Activated T-cell treated with anti-CD3 and anti-CD28 coated beads for 24 hours (primary cell): ENCODE data around the gene PCAT7.
"Not testable (repeated sequence)": the region's sequence is repeated elsewhere in the genome, so short reads cannot be mapped to it uniquely, and the experiment has no call there.

Experiments used
- DNase-seq: peaks from one replicate; pipeline ENCODE4 v3.0.0-alpha.2; 2020; ENCODE audit warnings: low read depth

PCAT7 gene

DNA sequence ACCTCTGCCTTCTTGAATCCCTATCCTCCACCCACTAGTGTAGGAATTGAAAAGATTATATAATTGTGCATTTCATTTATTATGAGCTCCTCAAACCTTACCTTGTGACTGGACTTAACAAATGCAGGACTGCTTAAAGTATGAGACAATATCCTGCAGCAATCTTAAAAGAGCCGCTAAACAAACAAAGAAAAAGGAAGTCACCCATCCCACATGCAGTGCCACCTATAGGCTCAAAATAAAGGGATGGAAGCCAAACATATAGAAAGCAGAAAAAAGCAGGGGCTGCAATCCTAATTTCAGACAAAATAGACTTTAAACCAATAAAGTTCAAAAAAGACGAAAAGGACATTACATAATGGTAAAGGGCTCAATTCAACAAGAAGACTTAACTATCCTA lies 8.7 kb downstream of the PCAT7 start:
- DNase-seq = no peak

- not testable (repeated sequence) for DNase-seq
Observed at GRCh38 chr9:94564279-94564678, 9.4 kb downstream of the PCAT7 start.

GRCh38 chr9:94566550-94566949 lies 11.7 kb downstream of the PCAT7 start:
- no peak for DNase-seq

GRCh38 chr9:94567271-94567670 lies 12.4 kb downstream of the PCAT7 start:
- no peak for DNase-seq

GRCh38 chr9:94568250-94568889 lies 13.5 kb downstream of the PCAT7 start:
- DNase-seq = no peak

DNA sequence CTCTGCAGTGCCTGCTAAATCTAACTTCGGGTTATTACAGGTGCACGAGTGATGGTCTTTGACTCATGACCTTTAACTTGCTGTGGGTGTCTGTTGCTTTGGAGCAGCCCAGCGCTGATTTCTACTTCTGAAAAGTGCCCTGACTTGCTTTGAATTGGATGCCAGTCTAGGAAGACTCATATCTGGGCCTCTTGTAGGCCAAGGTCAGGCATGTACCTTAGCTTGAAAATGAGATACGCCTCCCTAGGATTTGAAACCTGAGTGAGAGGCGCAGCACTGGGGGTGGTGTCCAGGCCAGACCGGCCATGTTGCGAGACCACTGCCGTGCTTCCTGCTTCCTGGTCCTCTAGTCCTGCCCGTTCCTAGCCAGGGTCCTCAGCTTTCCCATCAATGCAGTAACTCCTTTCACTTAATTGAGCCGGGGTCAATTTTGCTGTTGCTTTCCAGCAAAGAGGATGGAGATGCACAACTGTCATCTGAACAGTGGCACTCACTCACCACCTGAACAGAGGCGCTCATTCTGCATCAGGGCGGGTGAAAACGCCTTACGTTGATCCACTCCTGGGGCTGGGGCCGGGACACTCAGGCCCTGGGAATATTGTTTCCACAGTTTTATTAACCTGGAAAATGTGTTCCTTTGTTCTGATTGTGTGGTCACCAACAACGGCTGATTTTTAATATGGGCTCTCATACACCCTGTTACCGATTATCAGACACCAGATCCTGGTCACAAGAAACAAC lies 14.3 kb downstream of the PCAT7 start:
- DNase-seq = no peak

DNA sequence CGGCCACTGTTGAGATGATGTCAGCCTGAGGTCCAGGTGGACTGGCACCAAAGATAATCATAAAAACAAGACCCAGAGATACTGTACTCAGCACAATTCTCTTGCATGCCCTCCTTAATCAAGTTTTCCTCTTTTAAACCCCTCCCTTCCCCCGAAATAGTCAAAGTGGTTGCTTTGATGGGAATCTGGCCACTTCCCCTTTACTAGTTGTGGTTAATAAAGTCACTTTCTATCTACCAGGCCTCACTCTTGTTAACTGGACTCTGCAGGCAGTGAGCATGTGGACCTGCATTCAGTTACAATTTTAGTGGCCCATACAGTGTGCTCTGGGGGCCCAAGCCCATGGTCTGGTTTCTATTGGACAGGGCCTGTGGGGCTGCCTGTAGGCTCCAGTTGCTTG lies 21.2 kb downstream of the PCAT7 start:
- no peak for DNase-seq

DNA sequence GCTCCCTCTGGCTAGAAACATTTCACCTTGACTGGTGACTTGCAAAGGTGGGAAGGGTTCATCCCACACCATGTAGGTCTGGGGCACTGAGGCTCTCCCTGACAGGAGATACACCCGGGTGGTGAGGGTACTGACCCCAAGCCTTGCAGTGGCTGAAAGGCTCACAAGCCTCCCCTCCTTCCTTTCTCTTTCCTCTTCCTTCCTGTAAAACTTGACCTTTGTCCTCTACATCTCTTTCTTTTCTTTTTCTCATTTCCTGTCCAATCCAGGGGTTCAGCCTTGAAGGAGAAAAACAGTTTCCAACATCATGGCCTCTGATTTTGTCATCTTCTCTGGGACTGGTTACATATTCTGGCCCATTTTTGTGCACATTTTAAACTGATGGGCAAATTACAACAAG lies 22.2 kb downstream of the PCAT7 start:
- no peak for DNase-seq

DNA sequence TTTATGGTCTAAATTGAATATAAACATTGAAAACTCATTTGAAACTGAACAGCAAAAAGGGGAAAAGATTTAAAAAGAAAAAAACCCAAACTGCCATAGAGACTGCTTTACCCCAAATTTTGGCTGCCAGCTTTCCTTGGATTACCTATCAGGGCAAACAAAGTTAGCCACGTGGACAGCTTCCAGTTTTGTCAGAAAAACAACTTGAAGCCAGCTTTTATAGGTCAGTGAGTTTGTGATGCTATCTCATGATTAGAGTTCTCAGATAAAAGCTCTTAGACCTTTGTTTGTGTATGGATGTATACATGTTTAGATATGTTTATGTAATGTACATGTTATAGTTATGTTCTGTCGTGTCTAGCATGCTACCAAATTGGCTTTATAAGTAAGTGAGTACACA lies 22.7 kb downstream of the PCAT7 start:
- DNase-seq = no peak

DNA sequence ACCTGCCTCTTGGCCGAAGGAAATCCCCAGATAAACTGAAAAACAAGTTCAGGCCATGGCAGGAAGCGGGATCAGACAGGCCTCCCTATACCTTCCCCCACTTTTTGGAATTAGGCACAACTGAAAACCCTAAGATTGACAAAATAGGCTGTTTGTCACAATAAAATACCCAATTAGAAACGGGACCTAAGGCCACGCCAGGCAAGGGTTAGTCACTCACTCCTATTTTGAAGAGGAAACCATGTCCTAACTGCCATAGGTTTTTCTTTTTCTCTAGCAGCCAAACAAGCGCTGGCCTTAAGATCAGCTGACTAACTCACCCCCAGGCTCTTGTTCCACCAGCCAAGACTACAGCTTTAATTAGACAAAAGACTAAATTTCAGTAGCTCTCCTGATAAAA lies 26.8 kb downstream of the PCAT7 start:
- DNase-seq = no peak

DNA sequence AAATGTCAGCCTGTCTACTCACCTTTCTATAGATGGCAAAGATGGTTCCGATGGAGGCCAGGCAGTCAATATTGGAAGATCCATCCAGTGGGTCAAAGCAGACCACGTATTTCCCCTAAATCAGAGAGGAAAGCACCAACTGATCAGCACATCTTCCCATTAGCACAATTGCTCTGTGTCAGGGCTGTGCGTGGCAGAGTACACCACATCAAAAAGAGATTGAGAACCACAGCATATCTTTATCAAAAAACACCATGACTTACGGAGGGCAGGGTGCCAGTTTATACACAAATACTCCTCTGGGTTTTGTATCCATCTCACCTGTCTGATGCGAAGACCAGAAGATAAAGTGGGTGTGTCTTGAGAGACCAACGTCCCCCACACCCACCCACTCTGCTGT lies 29.7 kb downstream of the PCAT7 start:
- no peak for DNase-seq

DNA sequence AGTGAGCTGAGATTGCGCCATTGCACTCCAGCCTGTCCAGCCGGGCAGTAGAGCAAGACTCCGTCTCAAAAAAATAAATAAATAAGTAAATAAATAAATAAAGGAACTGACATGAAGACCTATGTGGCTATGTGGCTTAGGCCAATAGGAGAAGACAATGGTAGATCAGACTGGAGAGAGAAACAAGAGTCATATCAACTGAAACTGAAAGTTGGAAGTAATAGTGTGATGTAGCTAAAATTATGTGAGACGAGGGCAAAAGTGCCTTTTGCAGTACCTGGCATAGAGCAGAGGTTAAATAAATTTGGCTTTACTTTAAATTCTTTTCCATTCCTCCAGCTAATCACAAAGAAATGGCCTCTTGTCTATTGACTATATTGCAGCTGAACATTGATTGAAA lies 31.4 kb downstream of the PCAT7 start:
- no peak for DNase-seq

DNA sequence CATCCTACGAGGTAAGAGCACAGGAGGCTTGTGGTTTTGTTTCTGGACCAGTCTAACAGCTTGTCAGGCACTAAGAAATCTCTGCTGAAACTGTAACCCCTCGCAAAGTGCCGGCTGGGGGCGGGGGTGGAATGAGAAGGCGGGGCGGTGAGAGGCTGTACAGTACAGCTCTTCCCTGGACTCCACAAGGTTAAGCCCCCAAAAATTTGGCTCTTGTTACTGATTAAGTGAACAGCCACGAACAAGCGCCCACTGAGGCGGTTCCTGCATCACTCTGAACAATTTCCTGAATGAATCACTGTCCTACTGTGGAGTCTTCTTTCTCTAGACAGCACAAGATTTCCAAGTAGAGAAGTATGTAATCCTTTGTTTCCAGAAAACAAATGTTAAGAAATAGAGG lies 31.9 kb downstream of the PCAT7 start:
- DNase-seq = no peak

DNA sequence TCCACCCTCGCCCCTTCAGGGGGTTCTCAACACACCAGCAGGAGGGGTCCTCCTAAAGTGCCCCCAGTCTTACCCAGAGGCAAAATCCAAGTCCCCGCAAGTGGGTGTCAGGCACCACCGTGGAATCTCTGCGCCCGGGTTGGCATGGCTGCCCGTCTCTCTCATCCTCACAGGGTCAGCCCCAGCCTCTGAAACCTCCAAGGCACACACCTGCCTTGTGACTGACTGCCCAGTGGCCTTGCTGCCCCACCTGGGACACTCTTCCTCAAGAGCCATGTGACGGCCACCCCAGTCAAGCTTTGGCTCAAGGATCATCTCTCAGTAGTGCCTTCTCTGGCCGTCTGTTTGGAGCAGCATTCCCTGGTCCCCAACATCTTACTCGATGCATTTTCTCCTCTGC lies 33.8 kb downstream of the PCAT7 start:
- no peak for DNase-seq

DNA sequence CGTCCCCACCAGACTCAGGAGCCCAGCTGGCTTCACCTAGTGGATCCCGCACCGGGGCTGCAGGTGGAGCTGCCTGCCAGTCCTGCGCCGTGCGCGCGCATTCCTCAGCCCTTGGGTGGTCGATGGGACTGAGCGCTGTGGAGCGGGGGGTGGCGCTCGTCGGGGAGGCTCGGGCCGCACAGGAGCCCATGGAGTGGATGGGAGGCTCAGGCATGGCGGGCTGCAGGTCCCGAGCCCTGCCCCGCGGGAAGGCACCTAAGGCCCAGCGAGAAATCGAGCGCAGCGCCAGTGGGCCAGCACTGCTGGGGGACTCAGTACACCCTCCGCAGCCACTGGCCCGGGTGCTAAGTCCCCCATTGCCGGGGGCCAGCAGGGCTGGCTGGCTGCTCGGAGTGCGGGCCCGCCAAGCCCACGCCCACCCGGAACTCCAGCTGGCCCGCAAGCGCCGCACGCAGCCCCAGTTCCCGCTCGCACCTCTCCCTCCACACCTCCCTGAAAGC lies 36.2 kb downstream of the PCAT7 start:
- DNase-seq = not testable (repeated sequence)

- DNase-seq = no peak
Observed at GRCh38 chr9:94591876-94592275, 37.0 kb downstream of the PCAT7 start.

GRCh38 chr9:94592683-94593082 lies 37.8 kb downstream of the PCAT7 start:
- DNase-seq = not testable (repeated sequence)

GRCh38 chr9:94593459-94594345 lies 38.8 kb downstream of the PCAT7 start, which contains the start of gene FBP2:
Gene FBP2 (minus strand): TSS chr9:94593824. CDS start chr9:94593726, 98 bp downstream.
- no peak for DNase-seq

GRCh38 chr9:94599102-94599501 lies 44.2 kb downstream of the PCAT7 start:
- no peak for DNase-seq

- DNase-seq = no peak
Observed at GRCh38 chr9:94600258-94600657, 45.4 kb downstream of the PCAT7 start.

DNA sequence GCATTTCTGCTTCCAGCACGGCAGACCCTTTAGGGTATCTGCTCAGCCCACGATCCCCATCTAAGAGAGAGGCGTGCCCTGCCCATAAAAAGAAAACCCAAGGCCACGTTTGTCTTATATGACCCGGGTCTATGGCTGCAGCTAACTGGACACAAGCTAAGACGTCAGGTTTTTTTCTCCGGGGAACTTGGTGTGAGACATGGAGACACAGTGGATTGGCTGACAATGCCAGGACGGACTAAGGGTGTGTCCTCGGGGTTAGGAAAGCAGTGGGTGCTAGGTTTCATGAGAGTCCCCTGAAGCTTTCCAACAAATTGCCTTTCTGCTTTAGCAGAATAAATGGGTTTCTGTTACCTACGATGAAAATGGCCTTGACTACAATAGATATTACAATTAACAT lies 45.8 kb downstream of the PCAT7 start:
- DNase-seq = no peak

GRCh38 chr9:94602666-94603065 lies 47.8 kb downstream of the PCAT7 start:
- no peak for DNase-seq
